ENCODE measurements around the gene CANT1. TPM values are rescaled to one million over a fixed set of nuclear protein-coding genes. Genes with fewer than 3 reads are reported as not detected.

Gene CANT1
- total RNA-seq, 1 experiment from 2014 or later: 116 TPM

DNA sequence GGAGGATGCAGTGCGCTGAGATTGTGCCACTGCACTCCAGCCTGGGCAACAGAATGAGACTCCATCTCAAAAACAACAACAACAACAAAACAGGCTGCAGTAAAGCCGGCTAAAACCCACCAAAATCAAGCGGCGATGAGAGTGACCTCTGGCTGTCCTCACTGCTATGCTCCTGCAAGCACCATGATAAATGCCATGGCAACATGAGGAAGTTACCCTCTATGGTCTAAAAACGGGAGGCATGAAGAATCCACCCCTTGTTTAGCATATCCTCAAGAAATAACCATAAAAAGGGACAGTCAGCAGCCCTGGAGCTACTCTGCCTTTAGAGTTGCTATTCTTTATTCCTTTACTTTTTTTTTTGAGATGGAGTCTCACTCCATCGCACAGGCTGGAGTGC lies 21.4 kb downstream of the CANT1 start:
- no peak overlapping the region for H3K4me3 ChIP-seq
- H3K4me1 ChIP-seq (replicated peaks; ENCODE audit: insufficient read depth): peaks cover 30% of the 10 kb centered on the region
- peaks cover 45% of the 10 kb centered on the region for H3F3A ChIP-seq (ENCODE audit: insufficient read depth, low read depth)
- TF ChIP-seq, protein P1, sequence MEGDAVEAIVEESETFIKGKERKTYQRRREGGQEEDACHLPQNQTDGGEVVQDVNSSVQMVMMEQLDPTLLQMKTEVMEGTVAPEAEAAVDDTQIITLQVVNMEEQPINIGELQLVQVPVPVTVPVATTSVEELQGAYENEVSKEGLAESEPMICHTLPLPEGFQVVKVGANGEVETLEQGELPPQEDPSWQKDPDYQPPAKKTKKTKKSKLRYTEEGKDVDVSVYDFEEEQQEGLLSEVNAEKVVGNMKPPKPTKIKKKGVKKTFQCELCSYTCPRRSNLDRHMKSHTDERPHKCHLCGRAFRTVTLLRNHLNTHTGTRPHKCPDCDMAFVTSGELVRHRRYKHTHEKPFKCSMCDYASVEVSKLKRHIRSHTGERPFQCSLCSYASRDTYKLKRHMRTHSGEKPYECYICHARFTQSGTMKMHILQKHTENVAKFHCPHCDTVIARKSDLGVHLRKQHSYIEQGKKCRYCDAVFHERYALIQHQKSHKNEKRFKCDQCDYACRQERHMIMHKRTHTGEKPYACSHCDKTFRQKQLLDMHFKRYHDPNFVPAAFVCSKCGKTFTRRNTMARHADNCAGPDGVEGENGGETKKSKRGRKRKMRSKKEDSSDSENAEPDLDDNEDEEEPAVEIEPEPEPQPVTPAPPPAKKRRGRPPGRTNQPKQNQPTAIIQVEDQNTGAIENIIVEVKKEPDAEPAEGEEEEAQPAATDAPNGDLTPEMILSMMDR (conservative IDR thresholded peaks at IDR 0.05): no peak
- TF ChIP-seq EZH2 (IDR thresholded peaks at IDR 0.05; ENCODE audit: low read depth): no peak
- no peak overlapping the region for H2AFZ ChIP-seq
- no peaks in the 10 kb centered on the region for H3K9me2 ChIP-seq (ENCODE audit: insufficient read depth)
- peaks cover 9% of the 10 kb centered on the region for H3K36me3 ChIP-seq (ENCODE audit: low read depth)
- no TSS peak for BruUV-seq (replicated peaks)
- no peak for DNase-seq
- ChIA-PET POLR2A (ENCODE audit: unreplicated experiment) (interaction anchor here (0.7 kb wide), 1 partner anchor 9 kb away, joined by 23 read pairs; the partner anchor contains the start of gene LGALS3BP), CTCF (interaction anchor here (0.7 kb wide), 1 partner anchor 199 kb away, joined by 3 read pairs; no protein-coding TSS in a partner anchor)
- H4K20me1 ChIP-seq (ENCODE audit: insufficient read depth): no peaks in the 10 kb centered on the region
- no peaks in the 10 kb centered on the region for H3K27me3 ChIP-seq (ENCODE audit: insufficient read depth, low read depth)
- peaks cover 6% of the 10 kb centered on the region for H3K79me2 ChIP-seq (ENCODE audit: low read depth)
- H3K27ac ChIP-seq: peak overlapping the region; percentile 88
- intact Hi-C loops (cut with micrococcal nuclease; ENCODE audit: unreplicated experiment): no loop called here
- H3K9me3 ChIP-seq (ENCODE audit: insufficient read depth, low read depth): no peaks in the 10 kb centered on the region
- H3K4me2 ChIP-seq: peak overlapping the region; percentile 72

DNA sequence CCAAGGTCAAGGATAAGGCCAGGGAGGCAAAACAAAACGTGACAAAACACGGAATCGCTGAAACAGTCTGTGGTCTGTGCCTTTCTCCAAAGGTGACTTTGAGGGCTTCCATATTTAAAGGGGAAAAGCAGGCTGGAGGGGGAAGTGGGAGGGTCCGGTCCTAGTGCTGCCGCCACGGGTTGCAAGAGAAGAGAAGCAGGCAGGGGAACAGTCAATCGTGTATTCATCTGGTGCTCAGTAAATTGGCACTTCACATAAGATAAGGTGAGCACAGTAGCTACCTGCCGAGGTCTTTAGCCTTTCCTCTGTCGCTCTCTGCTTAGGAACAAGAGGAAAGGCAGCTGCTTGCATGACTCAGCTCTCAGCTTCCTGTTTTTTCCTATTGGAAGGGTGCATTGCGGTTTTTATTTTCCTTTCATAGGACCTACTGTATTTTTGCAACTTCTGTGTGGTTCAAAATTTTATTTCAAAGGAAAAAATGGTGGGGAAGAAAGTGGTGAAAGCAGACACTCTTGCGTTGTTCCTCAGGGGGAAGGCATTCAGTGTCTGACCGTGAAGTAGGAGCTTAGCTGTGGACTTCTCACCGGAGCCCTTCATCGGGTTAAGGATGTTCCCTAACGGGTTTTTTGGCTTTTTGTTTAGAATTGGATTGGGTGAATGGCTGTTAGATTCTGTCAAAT lies 22.8 kb downstream of the CANT1 start:
- peak; percentile 41 to 67 for DNase-seq
- ChIA-PET POLR2A (ENCODE audit: unreplicated experiment) (interaction anchor here (0.6 to 1.5 kb wide), 4 partner anchors 10 to 1914 kb away, joined by 3 to 9 read pairs (median 3); no protein-coding TSS in a partner anchor), CTCF (interaction anchor here (0.7 to 1.2 kb wide), 5 partner anchors 9 to 729 kb away, joined by 3 to 4 read pairs (median 3); no protein-coding TSS in a partner anchor)
- intact Hi-C loops (cut with micrococcal nuclease; ENCODE audit: unreplicated experiment): loop anchor here (2.0 kb wide), 3 partner anchors 30 to 96 kb away; no protein-coding TSS in a partner anchor
- Histone ChIP-seq H2AFZ (peak overlapping the region; percentile 70; the same call in 1 of the 2 replicates), H3K4me1 (replicated peaks; ENCODE audit: insufficient read depth) (peaks cover 30% of the 10 kb centered on the region), H3K4me3 (peak overlapping the region; percentile 48; the same call in 1 of the 2 replicates), H4K20me1 (ENCODE audit: insufficient read depth) (no peaks in the 10 kb centered on the region), H3K4me2 (peak overlapping the region; percentile 72), H3K9me2 (ENCODE audit: insufficient read depth) (no peaks in the 10 kb centered on the region), H3F3A (ENCODE audit: insufficient read depth, low read depth) (peaks cover 45% of the 10 kb centered on the region), H3K36me3 (ENCODE audit: low read depth) (no peaks in the 10 kb centered on the region; the same call in 1 of the 2 replicates), H3K27me3 (ENCODE audit: insufficient read depth, low read depth) (no peaks in the 10 kb centered on the region), H3K9me3 (ENCODE audit: insufficient read depth, low read depth) (no peaks in the 10 kb centered on the region), H3K79me2 (ENCODE audit: low read depth) (no peaks in the 10 kb centered on the region), H3K27ac (peak overlapping the region; percentile 88)
- TSS peak; percentile 26 for BruUV-seq (replicated peaks)
- TF ChIP-seq EZH2 (IDR thresholded peaks at IDR 0.05; ENCODE audit: low read depth): no peak
- TF ChIP-seq, protein P1 (conservative IDR thresholded peaks at IDR 0.05): no peak

- peak overlapping the region; percentile 88 for H3K27ac ChIP-seq
Observed at GRCh38 chr17:78986048-78986648, 23.4 kb downstream of the CANT1 start.

More at GRCh38 chr17:78986048-78986648, 23.4 kb downstream of the CANT1 start:
- H3F3A ChIP-seq (ENCODE audit: insufficient read depth, low read depth): peaks cover 45% of the 10 kb centered on the region
- no peaks in the 10 kb centered on the region for H3K9me2 ChIP-seq (ENCODE audit: insufficient read depth)
- H3K9me3 ChIP-seq (ENCODE audit: insufficient read depth, low read depth): no peaks in the 10 kb centered on the region
- no TSS peak for BruUV-seq (replicated peaks)
- no peaks in the 10 kb centered on the region; the same call in 1 of the 2 replicates for H3K36me3 ChIP-seq (ENCODE audit: low read depth)
- POLR2A ChIA-PET (ENCODE audit: unreplicated experiment): interaction anchor here (0.5 to 1.5 kb wide), 4 partner anchors 10 to 1914 kb away, joined by 3 to 9 read pairs (median 6); partner anchors contain the start of gene CANT1
- H3K27me3 ChIP-seq (ENCODE audit: insufficient read depth, low read depth): no peaks in the 10 kb centered on the region
- H3K4me2 ChIP-seq: peak overlapping the region; percentile 72
- TF ChIP-seq EZH2 (IDR thresholded peaks at IDR 0.05; ENCODE audit: low read depth): no peak
- TF ChIP-seq, protein P1 (conservative IDR thresholded peaks at IDR 0.05): no peak
- no peak for DNase-seq
- no peaks in the 10 kb centered on the region for H4K20me1 ChIP-seq (ENCODE audit: insufficient read depth)
- H3K4me3 ChIP-seq: peak overlapping the region; percentile 48; the same call in 1 of the 2 replicates
- H3K4me1 ChIP-seq (replicated peaks; ENCODE audit: insufficient read depth): peaks cover 30% of the 10 kb centered on the region
- intact Hi-C loops (cut with micrococcal nuclease; ENCODE audit: unreplicated experiment): loop anchor here (2.0 kb wide), 3 partner anchors 31 to 97 kb away; no protein-coding TSS in a partner anchor
- H2AFZ ChIP-seq: peak overlapping the region; percentile 70; the same call in 1 of the 2 replicates
- no peaks in the 10 kb centered on the region for H3K79me2 ChIP-seq (ENCODE audit: low read depth)
- CTCF ChIA-PET: interaction anchor here (0.6 to 1.2 kb wide), 6 partner anchors 10 to 729 kb away, joined by 3 to 4 read pairs (median 3); no protein-coding TSS in a partner anchor

All from PC-9 (cell line).